GM12878 (cell line): ENCODE data around the gene AVEN.

Experiments used
- CEBPB ChIP-seq, 2 experiments: fragments of 150-350 bp in 1 of 2; IDR thresholded peaks; 2 replicates each; pipeline ENCODE4 v1.6.1; 2012 to 2014; ENCODE audit warnings: low read depth in 2 of 2, low read length in 2 of 2, borderline replicate concordance in 1 of 2, inconsistent platforms in 1 of 2
- ESRRA ChIP-seq: IDR thresholded peaks from 2 replicates; pipeline ENCODE4 v1.6.1; 2012; ENCODE audit warnings: mild to moderate bottlenecking, low read length, improper control_type of control experiment
- EZH2 ChIP-seq: IDR thresholded peaks from 2 replicates; pipeline ENCODE4 v1.6.1; 2012; ENCODE audit warnings: low read depth, mild to moderate bottlenecking, control low read depth, inconsistent platforms, low read length, borderline replicate concordance; ENCODE audit not compliant: control insufficient read depth
- JUND ChIP-seq: IDR thresholded peaks from 2 replicates; pipeline ENCODE4 v1.6.1; 2012; ENCODE audit warnings: low read depth, mild to moderate bottlenecking, low read length, improper control_type of control experiment, moderate library complexity
- NFYB ChIP-seq: IDR thresholded peaks from 2 replicates; pipeline ENCODE4 v1.6.1; 2011; ENCODE audit warnings: low read depth, mild to moderate bottlenecking, low read length, improper control_type of control experiment, moderate library complexity; ENCODE audit not compliant: insufficient read depth
- POLR2A ChIP-seq: IDR thresholded peaks from 2 replicates; pipeline ENCODE4 v1.6.1; 2011; ENCODE audit warnings: low read depth, mild to moderate bottlenecking, low read length
- POLR2AphosphoS5 ChIP-seq: IDR thresholded peaks from 2 replicates; pipeline ENCODE4 v1.6.1; 2011; ENCODE audit warnings: mild to moderate bottlenecking, low read length, inconsistent platforms
- TAF1 ChIP-seq: IDR thresholded peaks from 2 replicates; pipeline ENCODE4 v1.6.1; 2011; ENCODE audit warnings: mild to moderate bottlenecking, low read depth, low read length, borderline replicate concordance
- TF ChIP-seq, protein P1 (sequence below), 3 experiments: IDR thresholded peaks in 2 of 3; conservative IDR thresholded peaks in 1 of 3; 2 replicates each; pipeline ENCODE4 v1.5.1; 2011; ENCODE audit warnings: low read depth in 3 of 3, low read length in 3 of 3, mild to moderate bottlenecking in 3 of 3, control low read depth in 2 of 3, moderate library complexity in 2 of 3, inconsistent platforms in 1 of 3, mixed read lengths in 1 of 3; ENCODE audit not compliant: control insufficient read depth in 2 of 3, insufficient read depth in 1 of 3; ENCODE audit errors: extremely low read depth in 1 of 3

DNA sequence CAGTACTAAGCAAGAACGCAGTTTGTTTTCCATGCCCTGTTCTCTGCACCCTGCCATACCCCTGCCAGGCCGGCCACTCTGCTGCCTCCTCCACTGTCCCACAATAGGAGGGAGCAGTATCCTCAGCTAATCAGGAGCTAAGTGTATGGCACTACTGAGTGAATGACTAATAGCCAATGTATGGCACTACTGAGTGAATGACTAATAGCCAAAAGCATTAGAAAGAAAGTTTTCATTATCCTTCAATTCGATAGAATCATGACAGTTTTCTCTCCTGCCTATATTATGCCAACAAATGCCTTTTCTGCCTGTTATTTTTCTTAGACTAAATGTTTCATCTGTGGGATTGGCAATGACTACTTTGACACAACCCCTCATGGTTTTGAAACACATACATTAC, 178.2 kb downstream of the AVEN start:
- TF ChIP-seq JUND = no peak
- no peak for TF ChIP-seq NFYB
- no peak for TF ChIP-seq TAF1
- TF ChIP-seq POLR2AphosphoS5 = no peak
- no peak for TF ChIP-seq EZH2
- TF ChIP-seq CEBPB (IDR thresholded peaks at IDR 0.05; ENCODE audit: borderline replicate concordance in 1 of 2, low read depth in 2 of 2, low read length in 2 of 2) = no peak
- TF ChIP-seq, protein P1, sequence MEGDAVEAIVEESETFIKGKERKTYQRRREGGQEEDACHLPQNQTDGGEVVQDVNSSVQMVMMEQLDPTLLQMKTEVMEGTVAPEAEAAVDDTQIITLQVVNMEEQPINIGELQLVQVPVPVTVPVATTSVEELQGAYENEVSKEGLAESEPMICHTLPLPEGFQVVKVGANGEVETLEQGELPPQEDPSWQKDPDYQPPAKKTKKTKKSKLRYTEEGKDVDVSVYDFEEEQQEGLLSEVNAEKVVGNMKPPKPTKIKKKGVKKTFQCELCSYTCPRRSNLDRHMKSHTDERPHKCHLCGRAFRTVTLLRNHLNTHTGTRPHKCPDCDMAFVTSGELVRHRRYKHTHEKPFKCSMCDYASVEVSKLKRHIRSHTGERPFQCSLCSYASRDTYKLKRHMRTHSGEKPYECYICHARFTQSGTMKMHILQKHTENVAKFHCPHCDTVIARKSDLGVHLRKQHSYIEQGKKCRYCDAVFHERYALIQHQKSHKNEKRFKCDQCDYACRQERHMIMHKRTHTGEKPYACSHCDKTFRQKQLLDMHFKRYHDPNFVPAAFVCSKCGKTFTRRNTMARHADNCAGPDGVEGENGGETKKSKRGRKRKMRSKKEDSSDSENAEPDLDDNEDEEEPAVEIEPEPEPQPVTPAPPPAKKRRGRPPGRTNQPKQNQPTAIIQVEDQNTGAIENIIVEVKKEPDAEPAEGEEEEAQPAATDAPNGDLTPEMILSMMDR (IDR thresholded peaks at IDR 0.05 in 2 of 3, conservative IDR thresholded peaks at IDR 0.05 in 1 of 3; ENCODE audit: control insufficient read depth in 2 of 3, extremely low read depth in 1 of 3, insufficient read depth in 1 of 3, low read depth in 3 of 3, low read length in 3 of 3) = no peak
- no peak for TF ChIP-seq POLR2A
- TF ChIP-seq ESRRA = no peak
